Stimulated activated CD8-positive, alpha-beta memory T cell treated with anti-CD3 and anti-CD28 coated beads, Interleukin-7, amount 100 ng/mL, for 4 hours (primary cell): ENCODE data around the gene SHISAL2A.

ENCODE experiments used
- DNase-seq, 2 donors: peaks; one replicate each; pipeline ENCODE4 v3.0.0-alpha.2; 2020; ENCODE audit warnings: low read depth in 2 of 2

SHISAL2A gene

DNA sequence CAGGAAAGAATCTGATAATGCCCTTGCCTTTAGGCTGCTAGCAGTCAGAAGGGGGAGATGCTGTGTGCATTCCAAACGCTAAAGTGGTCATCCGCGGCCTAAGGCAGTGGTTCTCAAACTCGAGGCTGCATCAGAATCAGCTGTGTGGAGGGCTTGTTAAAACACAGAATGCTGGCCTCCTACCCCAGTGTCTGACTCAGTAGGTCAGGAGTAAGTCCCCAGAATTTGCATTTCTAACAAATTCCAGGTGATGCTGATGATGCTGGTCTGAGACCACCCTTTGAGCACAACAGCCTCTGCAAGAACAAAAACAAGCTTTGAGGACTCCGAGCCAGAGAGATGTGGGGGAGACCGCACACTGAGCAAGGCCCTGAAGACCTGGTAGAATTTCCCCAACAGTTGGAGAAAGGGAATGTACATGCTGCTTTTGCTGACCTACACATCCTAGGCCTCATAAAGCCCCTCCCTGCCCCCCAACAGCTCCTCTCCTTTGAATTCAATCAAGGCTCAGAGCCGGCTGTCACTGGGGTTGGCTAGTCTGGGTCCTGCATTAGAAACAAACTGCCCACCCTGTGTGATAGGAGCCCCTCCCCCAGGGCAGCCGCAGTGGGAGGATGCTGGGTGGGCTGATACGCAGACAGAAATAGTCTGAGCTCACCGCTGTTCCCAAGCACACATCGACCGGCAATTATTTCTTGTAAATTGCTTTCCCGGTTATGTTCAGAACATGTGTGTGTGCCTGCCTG, 27.1 kb downstream of the SHISAL2A start:
- DNase-seq, result no peak

DNA sequence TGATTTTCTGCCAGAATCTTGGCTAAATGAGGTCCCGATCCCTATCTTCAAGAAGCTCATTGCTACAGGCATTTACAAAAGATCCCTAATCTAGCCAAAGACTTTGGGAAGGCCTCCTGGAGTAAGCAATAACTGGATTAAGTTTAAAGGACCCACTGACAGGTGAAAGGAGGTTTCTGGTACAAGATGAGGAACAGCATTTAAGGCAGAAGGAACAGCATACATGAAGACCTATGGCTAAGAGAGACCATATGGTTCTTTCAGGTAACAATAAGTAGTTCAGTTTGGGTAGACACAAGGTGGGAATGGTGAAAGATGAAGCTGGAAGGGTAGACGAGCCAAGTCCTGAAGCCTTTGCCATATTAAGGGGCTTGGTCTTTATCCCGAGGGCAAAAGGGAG, 27.8 kb downstream of the SHISAL2A start:
- no peak for DNase-seq

DNA sequence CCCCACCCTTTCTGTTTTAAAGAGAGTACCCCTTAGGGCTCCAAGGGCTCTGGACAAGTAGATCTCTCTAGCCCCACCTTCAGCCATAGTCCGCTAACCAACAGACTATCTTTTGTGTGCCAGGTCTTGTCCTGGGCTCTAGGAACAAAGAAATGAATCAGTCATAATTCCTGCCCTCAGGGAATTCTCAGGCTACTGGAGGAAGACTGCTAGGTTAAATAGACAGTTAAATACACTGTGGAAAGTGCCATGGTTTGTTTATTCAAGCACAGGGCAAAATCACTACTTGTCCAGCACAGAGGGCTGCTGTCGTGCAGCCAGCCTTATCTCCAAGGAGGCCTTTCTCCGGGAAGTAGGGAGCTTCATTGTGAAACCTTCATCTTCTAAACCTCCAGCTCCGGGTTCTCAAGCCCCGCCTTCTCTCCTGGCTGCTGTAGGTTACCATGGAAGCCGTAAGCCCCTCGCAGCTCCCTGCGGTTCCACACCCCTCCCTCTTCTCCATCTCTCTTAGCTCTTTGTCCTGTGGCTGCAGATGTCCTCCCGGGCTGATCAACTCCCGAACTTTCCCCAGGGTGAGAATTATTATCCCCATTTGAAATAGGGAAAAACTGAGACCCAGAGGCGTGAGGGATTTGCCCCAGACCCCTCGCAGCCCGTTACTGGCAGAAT, 29.8 kb downstream of the SHISAL2A start:
- DNase-seq, result no peak

DNA sequence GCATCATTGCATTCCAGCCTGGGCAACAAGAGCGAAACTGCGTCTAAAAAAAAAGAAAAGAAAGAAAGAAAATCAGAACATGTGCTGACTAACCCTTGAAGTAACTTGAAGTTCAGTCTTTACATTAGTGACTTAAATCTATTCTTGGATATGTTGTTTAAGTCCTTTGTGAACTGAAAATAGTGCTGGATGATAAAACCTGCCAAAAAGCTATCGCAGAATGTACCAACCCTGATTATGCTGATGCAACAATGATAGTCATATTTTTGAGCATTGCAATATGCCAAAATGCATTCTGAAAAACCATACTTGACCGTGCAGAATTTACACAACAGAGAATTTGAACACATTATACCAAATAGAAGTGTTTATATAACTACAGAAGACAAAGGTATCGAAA, 30.7 kb downstream of the SHISAL2A start:
- no peak for DNase-seq

DNA sequence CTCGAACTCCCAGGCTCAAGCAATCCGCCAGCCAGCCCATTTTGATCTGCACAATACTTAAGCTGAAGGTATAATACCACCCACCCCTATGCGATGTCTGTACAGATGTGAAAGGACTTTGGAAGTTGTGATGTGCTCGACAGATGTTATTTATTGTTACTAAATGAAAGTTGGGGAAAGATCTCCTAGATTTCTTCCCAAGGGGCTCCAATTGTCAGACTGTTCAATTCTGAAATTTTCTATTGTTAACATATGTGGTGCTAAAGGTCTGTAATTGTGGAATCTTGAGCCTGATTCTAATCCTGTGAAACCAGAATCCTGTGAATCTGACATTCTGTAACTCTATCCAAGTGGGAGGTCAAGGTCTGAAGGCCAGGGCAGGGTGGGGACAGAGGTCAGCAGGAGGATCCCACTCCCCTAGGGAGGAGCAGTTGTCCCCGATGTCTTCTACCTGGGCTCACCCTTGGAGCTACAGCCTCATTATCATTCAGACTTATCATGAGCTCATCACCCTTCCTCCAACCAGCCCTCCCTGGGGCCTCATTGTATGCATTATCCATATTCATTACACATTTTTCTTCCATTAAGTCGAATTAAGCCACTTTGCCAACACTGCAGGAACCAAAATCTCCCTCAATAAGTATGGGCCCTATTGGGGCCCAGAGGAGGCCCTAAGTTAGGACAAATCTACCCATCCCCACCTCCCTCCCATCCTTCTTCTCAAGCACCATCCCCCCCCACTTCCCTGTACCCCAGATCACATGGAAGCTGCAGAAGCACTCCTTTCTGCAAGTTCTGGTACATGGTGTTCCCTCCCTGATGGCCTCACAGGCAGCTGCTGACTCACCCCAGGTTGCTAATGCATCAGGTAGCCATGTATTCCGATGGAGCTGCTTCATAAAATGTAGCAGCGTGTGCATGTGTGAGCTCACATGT, 32.3 kb downstream of the SHISAL2A start:
- DNase-seq, result no peak

DNA sequence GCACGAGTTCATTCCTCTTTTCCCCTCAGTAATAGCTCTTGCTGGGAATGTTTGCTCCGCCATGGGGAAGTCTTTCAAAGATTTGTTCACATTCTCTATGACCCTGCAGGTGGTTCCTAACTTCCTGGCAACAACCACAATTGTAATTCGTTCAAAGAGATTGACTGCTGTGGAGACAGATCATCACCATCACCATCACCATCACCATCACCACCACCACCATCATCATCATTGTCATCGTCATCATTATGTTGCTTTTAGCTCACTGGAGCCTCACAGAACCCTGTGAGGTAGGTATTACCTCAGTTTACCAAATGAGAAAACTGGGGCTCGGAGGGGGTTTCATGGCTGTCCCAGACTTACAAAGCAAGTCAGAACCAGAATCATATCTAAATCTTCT, 34.3 kb downstream of the SHISAL2A start:
- DNase-seq, result no peak

DNA sequence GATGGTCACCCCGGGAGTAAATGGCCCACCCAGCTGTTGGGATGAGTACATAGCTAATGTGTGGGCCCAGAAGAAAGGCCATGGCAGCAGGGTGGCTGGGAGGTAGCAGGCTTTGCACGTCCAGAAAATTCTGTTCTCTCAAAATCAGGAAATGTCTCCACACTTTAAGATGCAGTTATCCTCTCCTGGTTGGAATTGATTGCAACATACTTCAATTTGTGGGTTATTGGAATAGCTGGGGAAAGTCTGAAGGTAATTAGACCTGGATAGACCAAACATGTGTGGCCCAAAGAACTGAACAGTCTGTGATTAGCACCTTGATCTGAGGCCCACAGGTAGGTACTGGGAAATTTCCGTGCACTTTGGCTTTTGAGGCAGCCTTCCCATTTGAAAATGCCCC, 35.0 kb downstream of the SHISAL2A start:
- DNase-seq, result no peak

DNA sequence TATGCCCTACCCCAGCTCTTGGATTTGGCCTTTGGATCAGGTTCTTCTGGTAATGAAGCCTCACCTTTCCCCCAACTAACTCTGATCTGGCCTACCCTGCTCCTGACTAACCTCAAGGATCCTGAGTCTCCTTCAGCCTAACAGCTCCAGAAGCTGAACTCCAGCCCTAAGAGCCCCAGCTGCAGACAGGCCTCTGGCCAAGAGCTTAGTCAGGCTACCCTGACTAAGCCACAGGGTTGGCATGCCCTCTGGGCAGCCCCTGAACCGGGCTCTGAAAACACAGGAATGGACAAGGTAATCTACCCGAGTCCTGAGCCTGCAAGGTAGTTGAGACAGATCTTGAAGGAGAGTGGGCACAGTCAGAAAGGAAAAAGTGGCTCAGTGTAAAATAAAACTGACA, 35.7 kb downstream of the SHISAL2A start:
- no peak for DNase-seq

DNA sequence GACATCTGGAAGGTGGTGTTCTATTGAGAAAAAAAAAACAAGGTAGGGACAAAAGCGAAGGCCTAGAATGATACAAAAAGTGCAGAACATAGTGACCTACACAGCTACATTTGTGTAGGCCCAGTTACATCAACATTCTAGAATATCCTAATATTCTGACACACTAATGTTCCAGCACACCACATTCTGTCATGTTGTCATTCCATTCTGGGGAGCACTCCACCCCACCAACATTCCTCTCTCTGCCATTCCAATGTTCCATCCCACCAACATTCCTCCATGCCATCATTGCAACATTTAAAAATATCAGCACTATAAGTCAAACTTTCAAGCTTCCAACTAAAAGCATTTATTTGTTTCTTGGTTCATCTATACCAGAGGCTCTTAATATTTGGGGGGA, 36.7 kb downstream of the SHISAL2A start:
- no peak for DNase-seq

DNA sequence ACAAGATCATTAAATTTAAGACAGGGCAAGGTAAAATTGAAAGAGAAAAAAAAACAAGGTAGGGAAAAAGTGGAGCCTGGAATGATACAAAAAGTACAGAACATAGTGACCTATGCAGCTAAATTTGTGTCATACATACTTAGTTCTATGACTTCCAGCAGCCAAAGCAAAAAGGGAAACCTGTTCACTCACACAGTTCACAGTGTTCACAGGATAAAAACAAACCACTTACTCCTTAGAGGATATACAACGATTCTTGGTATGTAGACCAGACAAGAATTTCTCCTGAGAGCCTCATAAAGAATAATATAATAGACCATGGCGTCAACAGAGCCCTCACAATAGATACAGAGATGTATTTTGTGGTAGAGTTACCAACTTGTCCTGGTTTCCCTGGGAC, 37.6 kb downstream of the SHISAL2A start:
- no peak for DNase-seq

DNA sequence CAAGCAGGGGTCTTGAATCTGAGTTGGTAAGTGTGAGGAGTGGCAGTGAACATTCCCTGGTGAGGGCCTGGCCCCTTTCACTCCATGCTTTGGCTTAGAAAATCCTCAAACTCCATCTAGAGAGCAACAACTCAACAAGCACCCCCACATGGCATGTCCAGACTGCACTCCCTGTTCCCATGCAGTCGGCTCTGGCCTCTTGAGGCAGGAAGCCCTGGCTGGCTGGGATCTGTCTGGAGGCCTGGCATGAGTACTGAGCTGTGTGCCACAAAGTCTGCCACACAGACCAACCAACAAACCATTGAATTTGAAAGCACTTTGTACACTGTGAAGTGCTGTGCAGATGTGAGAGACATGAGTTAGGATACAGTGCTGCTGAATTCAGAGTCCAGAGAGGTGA, 40.0 kb downstream of the SHISAL2A start:
- DNase-seq, result no peak

DNA sequence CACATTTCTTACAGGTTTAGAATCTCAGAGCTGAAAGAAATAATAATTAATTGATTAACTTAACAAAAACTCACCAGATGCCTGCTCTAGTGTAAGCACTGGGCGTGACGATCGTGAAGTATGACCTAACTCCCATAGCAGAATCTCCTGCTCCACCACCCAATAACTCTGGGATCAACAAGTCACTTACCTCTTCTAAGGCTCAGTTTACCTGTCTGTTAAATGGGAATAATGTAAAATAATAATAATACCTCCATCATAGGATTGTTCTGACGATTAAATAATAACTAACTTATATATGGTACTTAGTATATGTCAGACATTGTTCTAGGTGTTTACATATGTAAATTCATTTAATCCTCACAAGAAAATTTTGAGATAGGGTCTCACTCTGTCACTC, 40.5 kb downstream of the SHISAL2A start:
- no peak for DNase-seq

DNA sequence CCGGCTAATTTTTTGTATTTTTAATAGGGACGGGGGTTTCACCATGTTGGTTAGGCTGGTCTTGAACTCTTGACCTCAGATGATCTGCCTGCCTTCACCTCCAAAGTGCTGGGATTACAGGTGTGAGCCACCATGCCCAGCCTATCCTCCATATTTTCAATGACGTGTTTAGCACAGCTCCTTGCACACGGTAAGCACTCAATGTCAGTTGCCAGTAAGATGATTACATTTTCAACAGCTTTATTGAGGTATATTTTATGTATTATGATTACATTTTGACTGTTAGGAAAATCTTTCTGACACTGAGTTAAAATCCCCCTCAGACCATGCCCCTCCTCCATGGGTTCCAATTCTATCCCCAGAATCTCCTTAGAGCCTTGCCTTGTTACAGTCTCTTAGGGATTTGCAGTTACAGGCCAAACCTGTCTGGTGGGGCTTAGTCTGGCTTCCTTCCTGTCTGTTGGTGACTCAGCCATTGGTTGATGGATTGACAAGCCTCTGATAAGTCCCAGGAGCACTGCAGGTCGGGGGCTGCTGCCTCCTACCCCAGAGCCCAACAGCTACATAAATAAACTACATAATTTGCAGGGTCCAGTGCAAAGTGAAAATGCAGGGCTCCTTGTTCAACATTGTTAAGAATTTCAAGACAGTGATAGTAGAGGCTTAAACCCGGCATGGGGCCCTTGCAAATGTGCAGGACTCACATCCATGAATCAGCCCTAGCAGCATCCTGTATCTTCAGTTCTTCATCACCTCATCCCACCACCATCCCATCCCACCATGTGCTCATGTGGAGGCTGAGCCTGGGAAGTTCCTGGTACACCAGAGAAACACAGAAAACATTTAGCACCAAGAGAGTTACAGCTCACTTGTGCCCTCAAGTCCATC, 41.8 kb downstream of the SHISAL2A start:
- no peak for DNase-seq

DNA sequence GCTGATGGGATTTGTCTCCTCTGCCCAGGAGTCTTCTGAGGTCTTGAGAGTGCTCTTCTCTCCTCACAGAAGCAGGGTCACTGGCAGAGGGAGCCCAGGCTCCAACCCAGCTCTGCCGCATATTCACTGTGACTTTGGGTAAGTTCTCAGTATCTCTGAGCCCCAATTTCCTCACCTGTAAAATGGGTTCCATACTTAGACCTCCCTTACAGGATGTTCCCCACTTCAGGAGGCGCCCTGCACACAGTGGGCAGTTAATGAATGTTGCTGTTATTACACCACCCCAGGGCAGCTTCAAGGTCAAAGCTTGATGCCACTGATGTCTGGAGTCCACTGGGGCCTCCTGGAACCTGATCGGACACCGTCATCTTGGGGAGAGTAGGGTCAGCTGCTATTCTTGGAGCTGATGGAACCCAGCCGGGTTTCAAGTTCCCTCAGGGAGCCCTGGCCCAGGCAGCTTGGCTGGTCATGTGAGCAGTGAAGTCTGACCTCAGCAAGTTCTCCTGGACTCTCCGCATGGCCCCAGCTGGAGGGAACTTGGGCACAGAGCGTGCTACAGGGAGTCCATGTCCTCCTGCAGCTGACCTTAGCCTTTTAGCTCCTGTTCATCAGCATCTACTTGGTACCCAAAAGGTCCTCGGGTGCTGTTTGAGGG, 43.4 kb downstream of the SHISAL2A start:
- DNase-seq, result no peak

DNA sequence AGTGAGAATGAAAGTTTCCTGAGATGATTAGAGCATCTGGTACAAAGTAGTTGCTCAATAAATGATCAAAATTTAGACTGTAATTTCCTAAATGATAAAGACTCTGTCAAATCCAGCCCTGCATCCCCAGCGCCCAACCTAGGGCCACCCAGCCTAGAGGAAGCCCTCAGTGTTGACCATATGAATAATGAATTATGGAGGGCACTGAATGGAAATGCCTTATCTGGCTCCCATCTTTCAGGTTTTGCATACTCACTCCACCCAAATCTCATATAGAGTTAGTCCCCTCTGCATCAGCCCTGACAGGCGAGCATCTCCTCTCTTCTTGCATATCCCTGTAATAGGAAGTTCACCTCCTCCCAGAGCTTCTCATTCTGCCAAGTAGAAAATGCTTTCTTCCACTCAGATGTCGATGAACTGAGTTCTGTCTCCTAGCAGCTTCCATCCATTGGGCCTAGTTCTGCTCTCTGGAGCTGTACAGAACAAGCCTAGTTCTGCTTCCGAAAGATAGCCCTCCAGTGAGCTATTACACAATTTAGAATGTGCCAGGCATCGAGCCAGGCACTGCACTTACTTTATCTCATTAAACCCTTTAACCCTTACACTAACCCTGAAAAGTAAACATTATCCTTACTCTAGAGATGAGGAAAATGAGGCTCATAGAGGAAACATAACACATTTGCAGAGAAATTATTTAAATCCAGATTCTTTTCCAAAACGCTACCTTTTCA, 44.3 kb downstream of the SHISAL2A start:
- no peak for DNase-seq

DNA sequence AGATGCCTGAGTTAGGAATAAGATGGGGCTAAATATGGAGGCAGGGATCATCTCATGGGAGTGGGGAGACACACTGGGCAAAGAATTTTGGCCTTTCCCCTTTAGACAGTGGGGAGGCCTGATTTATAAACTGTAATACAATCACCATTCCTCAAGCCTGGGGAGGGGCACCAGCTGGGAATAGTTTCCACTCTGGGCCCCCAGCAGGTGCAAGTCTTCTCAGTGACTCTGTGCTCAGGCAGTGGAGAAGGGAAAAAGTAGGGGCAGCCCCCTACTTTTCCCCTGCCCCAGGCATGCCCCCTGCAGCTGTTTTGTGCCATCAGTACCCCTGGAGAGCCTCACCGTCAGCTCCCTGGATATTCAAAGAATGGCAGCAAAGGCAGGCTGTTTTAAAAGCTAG, 46.1 kb downstream of the SHISAL2A start:
- DNase-seq, result no peak

DNA sequence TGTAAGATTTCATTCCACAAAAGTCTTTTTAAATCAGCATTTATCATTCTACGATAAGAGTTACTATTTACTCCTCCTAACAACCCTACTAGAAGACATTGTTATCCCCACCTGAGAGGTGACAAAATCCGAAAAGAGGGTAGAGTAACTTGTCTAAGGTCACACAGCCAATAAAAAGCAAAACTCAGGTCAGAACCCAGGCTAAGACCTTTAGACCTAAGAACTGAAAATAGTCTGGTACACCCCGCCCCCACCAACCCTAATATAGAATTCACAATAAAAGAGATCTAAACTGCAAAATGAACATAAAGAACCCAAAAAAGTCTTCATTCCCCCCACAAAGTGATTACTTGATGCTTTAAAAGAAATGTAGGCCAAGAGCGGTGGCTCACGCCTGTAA, 46.5 kb downstream of the SHISAL2A start:
- DNase-seq, result no peak

DNA sequence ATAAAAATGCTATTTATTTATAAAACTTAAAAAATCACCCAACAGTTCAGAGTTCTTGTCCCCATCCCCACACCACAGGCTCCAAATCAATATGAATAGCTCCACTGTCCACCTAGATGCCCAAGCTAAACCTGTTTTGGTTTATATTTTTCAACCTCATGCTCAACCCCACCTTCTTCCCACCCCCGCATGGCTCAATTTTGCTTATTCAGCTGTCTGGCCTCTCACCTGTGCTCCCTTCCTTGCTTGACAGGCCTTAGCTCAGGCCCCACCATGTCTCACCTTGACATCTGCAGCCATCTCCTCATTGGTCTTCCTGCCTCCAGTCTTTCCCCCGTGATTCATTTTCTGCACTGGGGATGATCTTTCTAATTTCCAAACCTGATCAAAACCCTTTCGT, 47.4 kb downstream of the SHISAL2A start:
- DNase-seq, result no peak

DNA sequence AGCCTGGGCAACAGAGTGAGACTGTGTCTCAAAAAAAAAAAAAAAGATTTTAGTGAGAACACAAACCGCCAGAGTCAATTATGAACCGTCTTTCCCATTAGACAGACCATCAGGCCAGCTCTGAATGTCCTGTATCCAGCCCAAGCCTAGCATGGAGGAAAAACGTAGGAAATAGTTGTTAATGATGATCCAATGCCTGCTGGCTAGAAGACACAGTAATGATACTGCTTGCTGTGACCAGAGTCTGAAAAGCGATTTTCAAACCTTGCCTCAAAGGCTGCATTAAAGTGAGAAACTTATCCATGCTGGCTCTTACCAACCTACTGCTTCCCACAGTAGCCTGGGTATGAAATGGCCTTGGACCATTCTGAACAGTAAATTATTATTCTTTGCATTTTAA, 48.2 kb downstream of the SHISAL2A start:
- no peak for DNase-seq

DNA sequence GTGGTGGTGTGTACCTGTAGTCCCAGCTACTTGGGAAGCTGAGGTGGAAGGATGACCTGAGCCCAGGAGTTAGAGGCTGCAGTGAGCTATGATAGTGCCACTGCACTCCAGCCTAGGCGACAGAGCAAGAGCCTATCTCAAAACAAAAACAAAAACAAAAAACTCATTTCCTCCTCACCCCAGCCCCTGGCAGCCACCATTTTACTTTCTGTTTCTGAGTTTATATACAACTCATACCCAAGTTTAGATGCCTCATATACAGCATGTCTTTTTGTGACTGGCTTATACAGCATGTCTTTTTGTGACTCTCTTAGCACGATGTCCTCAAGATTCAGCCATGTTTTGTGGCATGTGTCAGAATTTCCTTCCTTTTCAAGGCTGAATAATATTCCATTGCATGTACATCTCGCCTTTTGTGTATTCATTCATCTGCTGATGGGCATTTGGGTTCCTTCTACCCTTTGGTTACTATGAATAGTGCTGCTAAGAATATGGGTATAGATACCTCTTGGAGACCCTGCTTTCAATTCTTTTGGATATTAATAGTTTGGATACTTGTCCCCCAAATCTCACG, 50.5 kb downstream of the SHISAL2A start:
- no peak for DNase-seq
